Breast epithelium (tissue), 3 donors: ENCODE data around the gene ATP13A1.

ENCODE experiments used
- POLR2A ChIP-seq: fragments of 450-650 bp; IDR thresholded peaks from one replicate; pipeline ENCODE4 v1.6.1; 2016; ENCODE audit warnings: antibody characterized with exemption, mild to moderate bottlenecking, moderate library complexity
- POLR2AphosphoS5 ChIP-seq, 3 donors: sonication (generic); formaldehyde crosslinking; IDR thresholded peaks; one replicate each; pipeline ENCODE4 v1.6.1; 2017; ENCODE audit warnings: antibody characterized with exemption in 3 of 3
- TF ChIP-seq, protein P1 (sequence below), 3 donors: fragments of 450-650 bp; IDR thresholded peaks; one replicate each; pipeline ENCODE4 v1.5.1; 2016 to 2017; ENCODE audit warnings: antibody characterized with exemption in 3 of 3, mild to moderate bottlenecking in 3 of 3, moderate library complexity in 3 of 3

DNA sequence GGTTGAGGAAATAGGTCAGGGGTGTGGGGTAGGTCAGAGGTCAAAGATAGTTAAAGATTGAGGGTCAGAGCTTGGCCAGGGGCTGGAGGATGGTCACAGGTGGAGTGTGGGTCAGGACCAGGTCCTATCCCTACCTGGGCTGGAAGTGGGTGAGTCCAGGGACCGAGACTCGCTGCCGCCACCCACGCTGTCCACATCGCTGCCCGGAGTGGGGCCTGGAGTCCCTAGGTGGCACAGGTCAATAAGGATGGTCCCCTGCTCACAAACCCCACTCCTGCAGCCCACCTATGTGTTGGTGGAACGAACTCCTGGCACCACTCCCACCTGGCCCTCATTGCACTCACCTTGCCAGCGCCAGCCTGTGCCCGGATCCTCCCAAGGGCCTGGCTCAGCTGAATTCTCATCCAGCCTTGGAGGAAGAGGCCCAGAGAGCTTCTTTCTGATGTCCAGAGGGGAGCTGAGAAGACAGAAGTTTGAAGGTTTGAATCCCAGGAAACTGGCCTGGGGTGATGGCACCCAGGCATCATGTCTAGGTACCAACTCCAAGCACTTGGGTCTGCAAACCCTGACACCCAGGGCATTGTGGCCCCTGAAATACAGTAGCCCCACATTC lies 26.8 kb downstream of the ATP13A1 start:
- no peak for TF ChIP-seq POLR2AphosphoS5 (IDR thresholded peaks at IDR 0.05)
- no peak for TF ChIP-seq POLR2A
- TF ChIP-seq, protein P1, sequence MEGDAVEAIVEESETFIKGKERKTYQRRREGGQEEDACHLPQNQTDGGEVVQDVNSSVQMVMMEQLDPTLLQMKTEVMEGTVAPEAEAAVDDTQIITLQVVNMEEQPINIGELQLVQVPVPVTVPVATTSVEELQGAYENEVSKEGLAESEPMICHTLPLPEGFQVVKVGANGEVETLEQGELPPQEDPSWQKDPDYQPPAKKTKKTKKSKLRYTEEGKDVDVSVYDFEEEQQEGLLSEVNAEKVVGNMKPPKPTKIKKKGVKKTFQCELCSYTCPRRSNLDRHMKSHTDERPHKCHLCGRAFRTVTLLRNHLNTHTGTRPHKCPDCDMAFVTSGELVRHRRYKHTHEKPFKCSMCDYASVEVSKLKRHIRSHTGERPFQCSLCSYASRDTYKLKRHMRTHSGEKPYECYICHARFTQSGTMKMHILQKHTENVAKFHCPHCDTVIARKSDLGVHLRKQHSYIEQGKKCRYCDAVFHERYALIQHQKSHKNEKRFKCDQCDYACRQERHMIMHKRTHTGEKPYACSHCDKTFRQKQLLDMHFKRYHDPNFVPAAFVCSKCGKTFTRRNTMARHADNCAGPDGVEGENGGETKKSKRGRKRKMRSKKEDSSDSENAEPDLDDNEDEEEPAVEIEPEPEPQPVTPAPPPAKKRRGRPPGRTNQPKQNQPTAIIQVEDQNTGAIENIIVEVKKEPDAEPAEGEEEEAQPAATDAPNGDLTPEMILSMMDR (IDR thresholded peaks at IDR 0.05), result no peak
